Ectodermal cell (in vitro differentiated cells): ENCODE results near the gene MUC4.
"Not testable (repeated sequence)": the region's sequence is repeated elsewhere in the genome, so short reads cannot be mapped to it uniquely, and the experiment has no call there.

Source experiments
- H3K27ac ChIP-seq: 2 replicates; pipeline ENCODE4 v1.7.0; 2013; ENCODE audit warnings: mild to moderate bottlenecking, low read depth, low read length; ENCODE audit not compliant: insufficient read depth, poor library complexity, severe bottlenecking
- H3K27me3 ChIP-seq: 2 replicates; pipeline ENCODE4 v1.7.0; 2013; ENCODE audit warnings: mild to moderate bottlenecking, low read length; ENCODE audit not compliant: insufficient read depth, control insufficient read depth, poor library complexity, severe bottlenecking
- H3K36me3 ChIP-seq: one replicate; pipeline ENCODE4 v1.7.0; 2013; ENCODE audit warnings: low read length; ENCODE audit not compliant: control insufficient read depth, insufficient read depth
- H3K4me1 ChIP-seq: one replicate; pipeline ENCODE4 v1.7.0; 2013; ENCODE audit warnings: low read length; ENCODE audit not compliant: control insufficient read depth, insufficient read depth
- H3K4me3 ChIP-seq: 2 replicates; pipeline ENCODE4 v1.7.0; 2013; ENCODE audit warnings: low read depth, low read length, control low read depth; ENCODE audit not compliant: insufficient read depth
- H3K9me3 ChIP-seq: 2 replicates; pipeline ENCODE4 v1.7.0; 2013; ENCODE audit warnings: mild to moderate bottlenecking, low read length, moderate library complexity; ENCODE audit not compliant: control insufficient read depth
- WGBS, 2 experiments: methylation state at CpG; one replicate each; pipeline ENCODE4 v1.1.7; 2013; ENCODE audit warnings: missing lambda C conversion rate in 2 of 2; 5-methylcytosine and 5-hydroxymethylcytosine counted together

The MUC4 gene

DNA sequence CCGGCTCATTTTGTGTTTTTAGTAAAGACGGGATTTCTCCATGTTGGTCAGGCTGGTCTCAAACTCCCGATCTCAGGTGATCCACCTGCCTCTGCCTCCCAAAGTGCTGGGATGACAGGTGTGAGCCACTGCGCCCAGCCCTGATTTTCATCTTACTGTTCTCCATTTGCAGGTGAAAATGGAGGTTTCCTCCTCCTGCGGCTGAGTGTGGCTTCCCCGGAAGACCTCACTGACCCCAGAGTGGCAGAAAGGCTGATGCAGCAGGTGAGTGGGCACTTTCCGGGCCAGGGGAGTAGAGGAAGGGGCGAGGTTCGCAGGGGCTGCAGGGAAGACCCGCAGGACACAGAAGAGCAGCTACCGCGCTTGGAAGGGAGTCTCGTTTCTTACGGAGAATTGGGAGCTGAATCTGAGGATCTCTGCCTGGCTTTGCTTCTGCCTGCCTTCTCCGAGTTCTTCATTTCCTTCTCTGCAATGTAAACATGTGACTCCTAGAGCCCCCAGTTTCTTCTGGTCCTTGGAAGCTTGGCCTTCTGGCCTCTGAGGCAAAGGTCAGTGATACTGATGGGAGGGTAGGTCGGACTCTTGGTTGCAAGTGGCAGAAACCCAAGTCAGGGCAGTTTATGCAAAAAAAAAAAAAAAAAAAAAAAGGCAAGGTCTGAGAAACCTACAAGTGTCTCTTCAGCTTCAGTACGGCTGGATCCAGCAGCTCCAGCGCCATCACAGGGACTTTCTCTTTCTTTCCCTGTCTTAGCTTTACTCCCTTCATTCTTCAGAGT, 82.1 kb downstream of the MUC4 start:
- Histone ChIP-seq H3K27ac (no peak overlapping the region), H3K4me3 (no peak overlapping the region), H3K27me3 (no peaks in the 10 kb centered on the region), H3K9me3 (no peaks in the 10 kb centered on the region), H3K4me1 (no peaks in the 10 kb centered on the region), H3K36me3 (no peaks in the 10 kb centered on the region)
- WGBS, 2 experiments: 85 to 86% methylated on average over 18 of the region's 18 CpGs

DNA sequence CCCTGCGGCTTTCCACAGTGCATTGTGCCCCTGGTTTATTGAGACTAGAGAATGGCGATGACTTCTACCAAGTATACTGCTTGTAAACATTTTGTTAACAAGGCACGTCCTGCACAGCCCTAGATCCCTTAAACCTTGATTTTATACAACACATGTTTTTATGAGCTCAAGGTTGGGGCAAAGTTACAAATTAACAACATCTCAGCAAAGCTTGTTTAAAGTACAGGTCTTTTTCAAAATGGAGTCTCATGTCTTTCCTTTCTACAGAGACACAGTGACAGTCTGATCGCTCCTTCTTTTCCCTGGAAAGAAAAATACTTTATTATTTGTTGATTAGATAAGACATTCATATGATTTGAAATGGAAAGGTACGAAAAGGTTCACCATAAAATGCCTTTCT, 82.9 kb downstream of the MUC4 start:
- not testable (repeated sequence) for H3K27me3 ChIP-seq, H3K9me3 ChIP-seq, H3K36me3 ChIP-seq, H3K4me3 ChIP-seq, H3K27ac ChIP-seq, H3K4me1 ChIP-seq
- WGBS, 2 experiments: 87 to 94% methylated on average over 4 of the region's 5 CpGs

DNA sequence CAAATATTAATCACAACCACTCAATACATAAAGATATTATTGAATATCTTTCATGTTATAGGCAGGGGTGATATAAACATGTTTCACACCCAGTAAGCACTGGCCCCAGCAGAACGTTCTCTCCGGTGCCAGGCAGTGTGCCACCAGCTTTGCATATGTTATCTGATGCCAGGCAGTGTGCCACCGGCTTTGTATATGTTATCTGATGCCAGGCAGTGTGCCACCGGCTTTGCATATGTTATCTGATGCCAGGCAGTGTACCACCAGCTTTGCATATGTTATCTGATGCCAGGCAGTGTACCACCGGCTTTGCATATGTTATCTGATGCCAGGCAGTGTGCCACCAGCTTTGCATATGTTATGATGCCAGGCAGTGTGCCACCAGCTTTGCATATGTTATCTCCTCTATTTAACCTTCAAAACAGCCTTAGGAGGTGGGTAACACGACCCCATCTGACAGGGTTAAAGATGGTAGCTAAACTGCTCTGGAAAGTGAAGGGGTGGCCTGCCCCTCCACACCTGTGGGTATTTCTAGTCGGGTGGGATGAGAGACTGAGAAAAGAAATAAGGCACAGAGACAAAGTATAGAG, 84.0 kb downstream of the MUC4 start:
- Histone ChIP-seq H3K27me3 (no peaks in the 10 kb centered on the region), H3K4me3 (no peak overlapping the region), H3K4me1 (no peaks in the 10 kb centered on the region), H3K36me3 (no peaks in the 10 kb centered on the region), H3K9me3 (no peaks in the 10 kb centered on the region), H3K27ac (no peak overlapping the region)
- WGBS, 2 experiments: 81 to 83% methylated on average over 7 of the region's 7 CpGs

- H3K4me1 ChIP-seq, H3K4me3 ChIP-seq, H3K27ac ChIP-seq, H3K27me3 ChIP-seq, H3K9me3 ChIP-seq, H3K36me3 ChIP-seq: not testable (repeated sequence)
- WGBS, 2 experiments: 82% methylated on average over 31 of the region's 32 CpGs
These were observed 85.6 kb downstream of the MUC4 start for GRCh38 chr3:195725916-195726740.

DNA sequence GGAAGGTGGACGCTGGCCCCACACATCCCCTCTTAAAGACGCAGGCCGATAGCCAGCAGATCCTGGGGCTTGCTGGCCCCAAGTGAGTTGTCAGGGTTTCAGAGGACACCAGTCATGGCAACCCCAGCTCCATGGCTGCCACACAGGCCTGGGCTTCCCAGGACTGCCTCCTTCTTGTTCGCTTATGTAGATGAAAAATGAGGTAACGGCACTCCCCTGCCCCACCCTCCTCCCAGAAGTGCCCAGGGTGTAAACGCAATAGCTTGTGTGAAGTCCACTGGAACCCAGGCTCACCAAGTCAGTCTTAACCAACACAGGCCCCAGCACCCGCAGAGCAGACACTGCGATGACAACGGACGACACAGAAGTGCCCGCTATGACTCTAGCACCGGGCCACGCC, 87.4 kb downstream of the MUC4 start:
- WGBS, 2 experiments: 100% methylated on average over 1 of the region's 13 CpGs; no CpG with 5 or more reads in 1 of the 2 experiments
- H3K36me3 ChIP-seq: not testable (repeated sequence)

GRCh38 chr3:195722996-195723345, 88.8 kb downstream of the MUC4 start:
- not testable (repeated sequence) for H3K9me3 ChIP-seq, H3K4me1 ChIP-seq, H3K27me3 ChIP-seq, H3K27ac ChIP-seq, H3K36me3 ChIP-seq, H3K4me3 ChIP-seq
- WGBS, 2 experiments: 90 to 92% methylated on average over 9 of the region's 9 CpGs

More for the DNA sequence above, 87.4 kb downstream of the MUC4 start:
- not testable (repeated sequence) for H3K27me3 ChIP-seq, H3K27ac ChIP-seq, H3K9me3 ChIP-seq, H3K4me3 ChIP-seq, H3K4me1 ChIP-seq

DNA sequence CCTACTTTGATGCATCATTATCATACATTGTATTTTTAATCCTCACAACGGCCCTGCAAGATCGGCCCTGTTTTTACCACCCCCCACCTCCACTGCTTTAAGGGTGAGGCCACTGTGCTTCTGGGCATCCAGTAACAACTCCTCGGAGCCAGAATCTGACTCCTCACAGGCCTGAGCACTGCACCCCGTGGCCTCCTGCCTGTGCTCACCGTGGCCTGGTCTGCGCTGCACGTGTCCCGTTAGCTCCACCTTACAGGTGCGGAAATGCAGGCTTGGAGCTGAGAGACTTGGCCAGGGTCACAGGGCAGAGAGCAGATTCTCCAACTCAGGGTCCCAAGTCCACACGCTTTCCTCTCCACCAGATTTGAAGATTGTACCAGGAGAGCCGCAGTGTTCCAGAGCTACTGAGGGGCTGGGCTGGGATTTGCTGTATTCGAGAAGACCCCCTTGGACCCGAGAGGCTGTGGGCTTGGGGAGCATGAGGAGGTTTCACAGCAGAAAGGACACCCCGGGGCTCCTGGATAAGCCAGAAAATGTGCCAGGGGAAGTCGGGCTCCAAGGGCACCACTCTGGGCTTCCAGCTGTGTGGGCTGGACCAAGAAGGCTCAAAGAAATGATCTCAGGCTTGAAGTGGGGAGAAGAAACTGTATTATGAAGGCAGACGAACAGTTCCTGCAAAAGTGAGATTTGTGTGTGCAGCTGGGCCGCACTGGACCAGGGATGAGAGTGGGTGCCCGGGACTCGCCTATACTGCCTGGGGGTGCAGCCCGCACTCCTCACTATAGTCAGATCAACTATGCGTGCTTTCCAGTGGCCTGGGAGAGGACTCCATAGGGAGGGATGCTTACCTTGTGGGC, 89.4 kb downstream of the MUC4 start:
- H3K27me3 ChIP-seq, H3K4me3 ChIP-seq, H3K36me3 ChIP-seq, H3K9me3 ChIP-seq, H3K27ac ChIP-seq: not testable (repeated sequence)
- 87 to 91% methylated on average over 8 to 10 of the region's 21 CpGs for WGBS, 2 experiments
- peaks cover 11% of the 10 kb centered on the region for H3K4me1 ChIP-seq

DNA sequence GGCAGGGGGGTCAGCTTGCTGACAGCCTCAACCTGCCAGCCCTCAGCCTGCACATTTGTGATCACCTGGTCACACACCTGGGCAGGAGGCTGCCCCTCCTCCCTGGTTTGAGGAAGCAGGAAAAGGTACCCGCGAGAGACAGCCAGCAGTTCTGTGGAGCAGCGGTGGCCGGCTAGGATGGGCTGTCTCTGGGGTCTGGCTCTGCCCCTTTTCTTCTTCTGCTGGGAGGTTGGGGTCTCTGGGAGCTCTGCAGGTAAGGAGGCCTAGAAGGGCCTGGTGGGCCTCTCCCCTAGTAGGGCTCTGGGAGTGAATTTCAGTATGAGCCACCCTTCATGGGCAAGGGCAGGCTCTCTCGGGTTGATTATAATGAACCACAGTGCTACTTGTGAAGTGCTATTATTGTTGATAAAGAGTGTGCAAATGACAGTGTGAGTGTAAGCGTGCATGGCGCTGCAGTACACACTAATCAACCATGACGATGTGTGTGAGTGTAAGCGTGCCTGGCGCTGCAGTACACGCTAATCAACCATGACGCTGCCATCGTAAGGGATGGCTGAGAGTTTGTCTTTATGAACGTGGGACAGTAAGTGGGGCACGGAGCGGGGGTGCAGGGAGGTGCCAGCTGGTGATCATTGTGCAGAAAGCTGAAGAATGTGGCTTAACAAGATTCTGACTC, 90.8 kb downstream of the MUC4 start, which contains the start of gene MUC20:
TSS of gene MUC20 (plus strand) at position 148 of the 676 bp plus-strand sequence. CDS start at position 178, 30 bp downstream.
- H3K27ac ChIP-seq, H3K36me3 ChIP-seq, H3K4me3 ChIP-seq, H3K9me3 ChIP-seq, H3K27me3 ChIP-seq: not testable (repeated sequence)
- H3K4me1 ChIP-seq: peaks cover 11% of the 10 kb centered on the region
- WGBS, 2 experiments: 75 to 78% methylated on average over 11 to 12 of the region's 16 CpGs

DNA sequence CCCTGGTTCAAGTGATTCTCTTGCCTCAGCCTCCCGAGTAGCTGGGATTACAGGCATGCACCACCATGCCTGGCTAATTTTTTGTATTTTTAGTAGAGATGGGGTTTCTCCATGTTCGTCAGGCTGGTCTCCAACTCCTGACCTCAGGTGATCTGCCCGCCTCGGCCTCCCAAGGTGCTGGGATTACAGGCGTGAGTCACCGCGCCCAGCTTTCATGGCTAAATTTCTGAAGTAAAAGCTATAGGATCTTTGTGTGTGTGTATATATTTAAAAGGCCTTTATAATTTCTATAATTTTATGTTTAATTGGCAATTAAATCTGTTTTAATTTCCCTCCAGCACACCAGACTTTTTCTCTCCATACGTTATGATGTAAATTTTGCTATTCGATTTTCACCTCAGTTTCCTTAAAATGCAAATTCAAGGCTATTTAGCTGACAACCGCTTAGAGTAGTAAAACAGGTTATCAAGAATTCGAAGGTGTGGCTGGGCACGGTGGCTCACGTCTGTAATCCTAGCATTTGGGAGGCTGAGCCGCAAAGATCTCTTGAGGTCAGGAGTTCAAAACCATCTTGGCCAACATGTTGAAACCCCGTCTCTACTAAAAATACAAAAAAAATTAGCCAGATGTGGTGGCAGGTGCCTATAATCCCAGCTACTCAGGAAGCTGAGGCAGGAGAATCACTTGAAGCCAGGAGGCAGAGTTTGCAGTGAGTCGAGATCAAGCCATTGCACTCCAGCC, 92.0 kb downstream of the MUC4 start:
- H3K4me1 ChIP-seq: peaks cover 11% of the 10 kb centered on the region
- not testable (repeated sequence) for H3K27me3 ChIP-seq, H3K36me3 ChIP-seq, H3K27ac ChIP-seq, H3K9me3 ChIP-seq, H3K4me3 ChIP-seq
- WGBS, 2 experiments: 91 to 92% methylated on average over 16 of the region's 16 CpGs
